ENCODE measurements around the gene MTHFD1L. TPM values are rescaled to one million over a fixed set of nuclear protein-coding genes. Genes with fewer than 3 reads are reported as not detected.

The MTHFD1L gene
- total RNA-seq, 1 donor from 2014 or later = 107 TPM

DNA sequence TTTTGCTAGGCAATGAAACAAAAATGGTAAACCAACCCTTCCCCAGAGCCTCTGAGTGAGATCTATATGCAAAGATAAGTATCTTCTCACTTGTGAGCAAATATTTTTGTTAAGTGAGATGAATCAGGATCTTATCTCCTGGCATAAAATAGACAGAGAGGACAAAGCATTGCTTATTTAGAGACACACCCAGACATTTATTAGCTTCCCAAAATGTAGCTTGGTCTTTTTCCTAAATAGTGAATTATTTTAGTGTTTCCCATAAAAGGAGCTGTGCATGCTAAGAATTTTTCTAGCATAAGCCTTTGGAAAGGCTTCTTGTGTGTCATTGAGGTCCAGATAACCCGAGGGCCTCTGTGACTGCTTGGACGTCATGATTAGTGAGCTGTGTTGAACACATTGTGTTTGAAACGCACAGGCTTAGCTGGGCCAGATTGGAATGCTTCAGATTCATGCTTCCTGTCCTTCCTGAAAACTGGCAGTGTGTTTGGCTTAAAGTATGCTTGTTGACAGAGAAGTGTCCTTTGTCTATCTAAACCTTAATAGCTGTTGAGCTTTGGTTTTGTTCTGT lies 16.5 kb downstream of the MTHFD1L start:
- Histone ChIP-seq H3K9ac (ENCODE audit: low read length) (peak overlapping the region; percentile 77), H3K9me3 (ENCODE audit: insufficient read depth, low read depth, low read length) (no peaks in the 10 kb centered on the region), H3K4me1 (ENCODE audit: insufficient read depth, low read length) (peaks cover 17% of the 10 kb centered on the region), H3K27ac (ENCODE audit: low read depth, low read length) (peak overlapping the region; percentile 94), H3K36me3 (ENCODE audit: insufficient read depth, low read length) (peaks cover 27% of the 10 kb centered on the region), H4K20me1 (ENCODE audit: insufficient read depth, low read length) (no peaks in the 10 kb centered on the region), H2AFZ (ENCODE audit: low read depth, low read length) (no peak overlapping the region), H3K79me2 (ENCODE audit: insufficient read depth, low read length) (peaks cover 53% of the 10 kb centered on the region), H3K4me3 (ENCODE audit: insufficient read depth, low read depth, low read length) (peak overlapping the region; percentile 9), H3K27me3 (ENCODE audit: insufficient read depth, low read length) (no peaks in the 10 kb centered on the region), H3K4me2 (ENCODE audit: low read length) (peak overlapping the region; percentile 57)
- Mint-ChIP-seq H3K4me1 (ENCODE audit: low read depth, unreplicated experiment) (peaks cover 33% of the 10 kb centered on the region), H3K4me3 (ENCODE audit: unreplicated experiment) (peak overlapping the region; percentile 40), H3K9me3 (ENCODE audit: unreplicated experiment) (no peaks in the 10 kb centered on the region), H3K27me3 (ENCODE audit: low read depth, unreplicated experiment) (no peaks in the 10 kb centered on the region), H3K36me3 (ENCODE audit: low read depth, unreplicated experiment) (peaks cover 21% of the 10 kb centered on the region), H3K27ac (ENCODE audit: unreplicated experiment) (peak overlapping the region; percentile 95)
- peak; percentile 99 for DNase-seq (ENCODE audit: low read depth)
- FAIRE-seq = peak; percentile 65
- no peak for TF ChIP-seq EZH2 (IDR thresholded peaks at IDR 0.05; ENCODE audit: insufficient read depth, low read length)
- TF ChIP-seq, protein P1, sequence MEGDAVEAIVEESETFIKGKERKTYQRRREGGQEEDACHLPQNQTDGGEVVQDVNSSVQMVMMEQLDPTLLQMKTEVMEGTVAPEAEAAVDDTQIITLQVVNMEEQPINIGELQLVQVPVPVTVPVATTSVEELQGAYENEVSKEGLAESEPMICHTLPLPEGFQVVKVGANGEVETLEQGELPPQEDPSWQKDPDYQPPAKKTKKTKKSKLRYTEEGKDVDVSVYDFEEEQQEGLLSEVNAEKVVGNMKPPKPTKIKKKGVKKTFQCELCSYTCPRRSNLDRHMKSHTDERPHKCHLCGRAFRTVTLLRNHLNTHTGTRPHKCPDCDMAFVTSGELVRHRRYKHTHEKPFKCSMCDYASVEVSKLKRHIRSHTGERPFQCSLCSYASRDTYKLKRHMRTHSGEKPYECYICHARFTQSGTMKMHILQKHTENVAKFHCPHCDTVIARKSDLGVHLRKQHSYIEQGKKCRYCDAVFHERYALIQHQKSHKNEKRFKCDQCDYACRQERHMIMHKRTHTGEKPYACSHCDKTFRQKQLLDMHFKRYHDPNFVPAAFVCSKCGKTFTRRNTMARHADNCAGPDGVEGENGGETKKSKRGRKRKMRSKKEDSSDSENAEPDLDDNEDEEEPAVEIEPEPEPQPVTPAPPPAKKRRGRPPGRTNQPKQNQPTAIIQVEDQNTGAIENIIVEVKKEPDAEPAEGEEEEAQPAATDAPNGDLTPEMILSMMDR (IDR thresholded peaks at IDR 0.05; ENCODE audit: insufficient read depth, low read depth, low read length) = no peak

DNA sequence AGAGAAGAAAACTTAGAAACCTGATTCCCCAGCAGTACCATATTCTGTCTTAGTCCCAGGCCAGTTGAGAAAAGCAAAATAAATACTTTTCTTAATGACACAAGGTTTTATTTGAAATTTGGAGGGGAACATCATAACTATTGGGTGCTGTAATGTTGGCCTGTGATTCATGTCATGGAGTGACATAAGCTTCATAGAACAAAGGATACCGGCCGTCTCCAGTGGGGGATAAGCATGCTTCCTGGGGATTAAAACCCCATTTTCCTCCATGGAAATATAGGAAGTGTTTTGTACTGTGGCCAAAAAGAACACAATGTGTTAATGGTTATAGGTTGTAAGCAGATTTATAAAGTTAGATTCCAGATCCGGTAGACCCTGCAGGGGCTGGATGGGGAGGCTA lies 18.0 kb downstream of the MTHFD1L start:
- no peak overlapping the region for H3K4me3 Mint-ChIP-seq (ENCODE audit: unreplicated experiment)
- H3K27ac Mint-ChIP-seq (ENCODE audit: unreplicated experiment) = peak overlapping the region; percentile 95
- H3K27me3 Mint-ChIP-seq (ENCODE audit: low read depth, unreplicated experiment) = no peaks in the 10 kb centered on the region
- H3K27me3 ChIP-seq (ENCODE audit: insufficient read depth, low read length) = no peaks in the 10 kb centered on the region
- peak overlapping the region; percentile 94 for H3K27ac ChIP-seq (ENCODE audit: low read depth, low read length)
- peak overlapping the region; percentile 1 for H3K9ac ChIP-seq (ENCODE audit: low read length)
- no peaks in the 10 kb centered on the region for H3K9me3 ChIP-seq (ENCODE audit: insufficient read depth, low read depth, low read length)
- H3K4me1 ChIP-seq (ENCODE audit: insufficient read depth, low read length) = peaks cover 17% of the 10 kb centered on the region
- H3K4me2 ChIP-seq (ENCODE audit: low read length) = no peak overlapping the region
- peaks cover 31% of the 10 kb centered on the region for H3K4me1 Mint-ChIP-seq (ENCODE audit: low read depth, unreplicated experiment)
- peaks cover 21% of the 10 kb centered on the region for H3K36me3 Mint-ChIP-seq (ENCODE audit: low read depth, unreplicated experiment)
- TF ChIP-seq, protein P1 (IDR thresholded peaks at IDR 0.05; ENCODE audit: insufficient read depth, low read depth, low read length) = no peak
- TF ChIP-seq EZH2 (IDR thresholded peaks at IDR 0.05; ENCODE audit: insufficient read depth, low read length) = no peak
- H3K79me2 ChIP-seq (ENCODE audit: insufficient read depth, low read length) = peaks cover 41% of the 10 kb centered on the region
- H3K9me3 Mint-ChIP-seq (ENCODE audit: unreplicated experiment) = no peaks in the 10 kb centered on the region
- no peak overlapping the region for H3K4me3 ChIP-seq (ENCODE audit: insufficient read depth, low read depth, low read length)
- H4K20me1 ChIP-seq (ENCODE audit: insufficient read depth, low read length) = no peaks in the 10 kb centered on the region
- H3K36me3 ChIP-seq (ENCODE audit: insufficient read depth, low read length) = peaks cover 38% of the 10 kb centered on the region
- no peak for DNase-seq (ENCODE audit: low read depth)
- FAIRE-seq = no peak
- H2AFZ ChIP-seq (ENCODE audit: low read depth, low read length) = no peak overlapping the region

DNA sequence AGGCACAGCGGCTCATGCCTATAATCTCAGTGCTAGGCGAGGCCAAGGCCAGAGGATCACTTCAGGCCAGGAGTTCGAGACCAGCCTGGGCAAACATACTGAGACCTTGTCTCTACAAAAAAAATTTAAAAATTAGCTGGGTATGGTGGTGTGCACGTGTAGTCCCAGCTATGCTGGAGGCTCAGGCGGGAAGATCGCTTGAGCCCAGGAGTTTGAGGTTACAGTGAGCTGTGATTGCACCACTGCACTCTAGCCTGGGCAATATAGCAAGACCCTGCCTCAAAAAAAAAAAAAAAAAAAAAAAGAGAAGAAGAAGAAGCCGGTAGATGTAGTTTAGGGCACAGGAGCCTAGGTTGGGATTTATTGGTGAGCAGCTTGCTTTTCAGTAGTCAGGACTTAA lies 20.7 kb downstream of the MTHFD1L start:
- H3K27ac ChIP-seq (ENCODE audit: low read depth, low read length) = no peak overlapping the region
- Mint-ChIP-seq H3K4me1 (ENCODE audit: low read depth, unreplicated experiment) (peaks cover 20% of the 10 kb centered on the region), H3K4me3 (ENCODE audit: unreplicated experiment) (no peak overlapping the region), H3K27ac (ENCODE audit: unreplicated experiment) (no peak overlapping the region), H3K9me3 (ENCODE audit: unreplicated experiment) (no peaks in the 10 kb centered on the region), H3K36me3 (ENCODE audit: low read depth, unreplicated experiment) (peaks cover 22% of the 10 kb centered on the region), H3K27me3 (ENCODE audit: low read depth, unreplicated experiment) (no peaks in the 10 kb centered on the region)
- TF ChIP-seq, protein P1 (IDR thresholded peaks at IDR 0.05; ENCODE audit: insufficient read depth, low read depth, low read length) = no peak
- no peak for TF ChIP-seq EZH2 (IDR thresholded peaks at IDR 0.05; ENCODE audit: insufficient read depth, low read length)
- H3K9ac ChIP-seq (ENCODE audit: low read length) = no peak overlapping the region
- peaks cover 17% of the 10 kb centered on the region for H3K4me1 ChIP-seq (ENCODE audit: insufficient read depth, low read length)
- H3K27me3 ChIP-seq (ENCODE audit: insufficient read depth, low read length) = no peaks in the 10 kb centered on the region
- no peak overlapping the region for H2AFZ ChIP-seq (ENCODE audit: low read depth, low read length)
- peaks cover 45% of the 10 kb centered on the region for H3K36me3 ChIP-seq (ENCODE audit: insufficient read depth, low read length)
- no peaks in the 10 kb centered on the region for H4K20me1 ChIP-seq (ENCODE audit: insufficient read depth, low read length)
- H3K79me2 ChIP-seq (ENCODE audit: insufficient read depth, low read length) = peaks cover 17% of the 10 kb centered on the region
- H3K4me3 ChIP-seq (ENCODE audit: insufficient read depth, low read depth, low read length) = no peak overlapping the region
- H3K9me3 ChIP-seq (ENCODE audit: insufficient read depth, low read depth, low read length) = no peaks in the 10 kb centered on the region
- no peak overlapping the region for H3K4me2 ChIP-seq (ENCODE audit: low read length)
- DNase-seq (ENCODE audit: low read depth) (no peak), FAIRE-seq (no peak)

All from astrocyte (in vitro differentiated cells and primary cell).